K562 (cell line): ENCODE data around the gene ZNF740. TPM values are rescaled to one million over a fixed set of nuclear protein-coding genes. Genes with fewer than 3 reads are reported as not detected.

Experiments used
- AFF4 ChIP-seq: sonication (generic); formaldehyde crosslinking; IDR thresholded peaks from 2 replicates; pipeline ENCODE4 v1.8.0; 2023; ENCODE audit warnings: mild to moderate bottlenecking, missing genetic modification reagents
- BRD9 ChIP-seq: fragments of 450-650 bp; IDR thresholded peaks from 2 replicates; pipeline ENCODE4 v1.6.1; 2018; ENCODE audit warnings: low read depth; ENCODE audit not compliant: partially characterized antibody
- CC2D1A ChIP-seq: fragments of 450-650 bp; IDR thresholded peaks from 2 replicates; pipeline ENCODE4 v1.6.1; 2017; ENCODE audit warnings: mild to moderate bottlenecking
- CGGBP1 ChIP-seq: fragments of 250-450 bp; sonication (Bioruptor Pico); IDR thresholded peaks from 2 replicates; pipeline ENCODE4 v1.9.0; 2021; ENCODE audit warnings: mild to moderate bottlenecking
- GABPB2 ChIP-seq: fragments of 250-450 bp; sonication (Bioruptor Pico); conservative IDR thresholded peaks from 2 replicates; pipeline ENCODE4 v1.5.1; 2021; ENCODE audit warnings: mild to moderate bottlenecking
- HCFC1 ChIP-seq: IDR thresholded peaks from 2 replicates; pipeline ENCODE4 v1.6.1; 2012; ENCODE audit warnings: low read depth, low read length, improper control_type of control experiment
- HDAC3 ChIP-seq: fragments of 450-650 bp; IDR thresholded peaks from 2 replicates; pipeline ENCODE4 v1.6.1; 2018; ENCODE audit warnings: borderline replicate concordance, mild to moderate bottlenecking, moderate library complexity; ENCODE audit not compliant: partially characterized antibody
- HMG20A ChIP-seq: fragments of 450-650 bp; formaldehyde crosslinking; conservative IDR thresholded peaks from 2 replicates; pipeline ENCODE4 v1.4.0; 2020; ENCODE audit warnings: mild to moderate bottlenecking, mixed read lengths
- HNRNPLL ChIP-seq: fragments of 200-400 bp; formaldehyde crosslinking; IDR thresholded peaks from 2 replicates; pipeline ENCODE4 v1.6.1; 2017; ENCODE audit warnings: low read length, low read depth, mild to moderate bottlenecking; ENCODE audit not compliant: poor library complexity, severe bottlenecking
- MAFF ChIP-seq: IDR thresholded peaks from 2 replicates; pipeline ENCODE4 v1.6.1; 2012; ENCODE audit warnings: low read length, improper control_type of control experiment
- MBD1 ChIP-seq: fragments of 250-450 bp; sonication (Bioruptor Pico); IDR thresholded peaks from 2 replicates; pipeline ENCODE4 v1.8.0; 2022; ENCODE audit warnings: inconsistent platforms
- MCM5 ChIP-seq: fragments of 450-650 bp; IDR thresholded peaks from 2 replicates; pipeline ENCODE4 v1.6.1; 2016; ENCODE audit warnings: low read depth
- MLLT1 ChIP-seq, 2 experiments: fragments of 450-650 bp; IDR thresholded peaks; 2 replicates each; pipeline ENCODE4 v1.6.1; 2016
- MTF1 ChIP-seq: fragments of 250-450 bp; sonication (Bioruptor Pico); IDR thresholded peaks from 2 replicates; pipeline ENCODE4 v1.9.0; 2021; ENCODE audit warnings: moderate library complexity, mild to moderate bottlenecking, inconsistent platforms, borderline replicate concordance
- RBM34 ChIP-seq: fragments of 200-400 bp; formaldehyde crosslinking; IDR thresholded peaks from 2 replicates; pipeline ENCODE4 v1.6.1; 2018; ENCODE audit warnings: low read length, borderline replicate concordance; ENCODE audit not compliant: insufficient read depth
- SLC30A9 ChIP-seq: fragments of 250-450 bp; sonication (Bioruptor Pico); IDR thresholded peaks from 2 replicates; pipeline ENCODE4 v1.8.0; 2022; ENCODE audit warnings: mild to moderate bottlenecking, moderate library complexity
- USF1 ChIP-seq: sonication (generic); formaldehyde crosslinking; IDR thresholded peaks from 2 replicates; pipeline ENCODE4 v1.9.0; 2022; ENCODE audit warnings: mild to moderate bottlenecking, missing genetic modification reagents
- ZBTB26 ChIP-seq: fragments of 450-650 bp; formaldehyde crosslinking; IDR thresholded peaks from 2 replicates; pipeline ENCODE4 v1.4.0; 2022; ENCODE audit warnings: missing genetic modification characterization
- ZNF124 ChIP-seq: sonication (generic); formaldehyde crosslinking; IDR thresholded peaks from 2 replicates; pipeline ENCODE4 v1.8.1; 2022; ENCODE audit warnings: missing genetic modification reagents
- ZNF134 ChIP-seq: fragments of 250-450 bp; sonication (Bioruptor Pico); conservative IDR thresholded peaks from 2 replicates; pipeline ENCODE4 v1.4.0; 2020
- ZNF408 ChIP-seq: fragments of 250-450 bp; sonication (Bioruptor Pico); IDR thresholded peaks from 2 replicates; pipeline ENCODE4 v1.4.0; 2020; ENCODE audit warnings: low read depth, mild to moderate bottlenecking, moderate library complexity
- polyA plus RNA-seq, 8 experiments: library from polyadenylated mRNA; depleted of rRNA in 4 of 8; stranded (reverse) in 5 of 8; unstranded in 3 of 8; fragments of >200 nt; fragmentation: Nextera tagmentation in 2 of 8; fragmentation: Illumina TruSeq in 1 of 8; extraction: Ambion mirVana in 2 of 8; extraction: Trizol in 1 of 8; gene quantifications; 2 replicates each; pipeline versions ENCODE4 v1.2.1 to v1.2.3, GENCODE V29; 2011 to 2014; ENCODE audit warnings: inconsistent platforms in 1 of 8, missing spikeins in 1 of 8
- total RNA-seq, 7 experiments: library from RNA; depleted of rRNA in 6 of 7; stranded (reverse); fragments of >200 nt in 6 of 7; fragmentation: Illumina TruSeq in 2 of 7; extraction: Trizol in 2 of 7; gene quantifications; 2 replicates each; pipeline versions ENCODE4 v1.2.1 to v1.2.3, GENCODE V29; 2011 to 2021; ENCODE audit warnings: low replicate concordance in 1 of 7

Gene ZNF740
- total and polyA plus RNA-seq, 9 of the 15 experiments (the other 6 are each of a cell fraction or from before 2014, with no cell fraction given) = 0.57 to 46.4 (median 18.6) TPM

GRCh38 chr12:53213348-53213747 is 32.8 kb downstream of the ZNF740 start (continued):
- TF ChIP-seq RBM34 (no peak), ZNF408 (CRISPR knock-in tag) (no peak), MLLT1 (IDR thresholded peaks at IDR 0.05) (0 out of 4 replicates have a peak, but pooled peaks of 1 of the 2 experiments have one; percentile 22), ZBTB26 (no peak), HMG20A (CRISPR knock-in tag) (no peak), MAFF (no peak), HDAC3 (no peak), GABPB2 (CRISPR knock-in tag) (no peak), MCM5 (no peak), SLC30A9 (CRISPR knock-in tag) (no peak), CGGBP1 (no peak), HCFC1 (0 out of 2 replicates have a peak, but pooled peaks have one; percentile 12), MTF1 (CRISPR knock-in tag) (no peak), AFF4 (CRISPR knock-in tag) (no peak), HNRNPLL (peak; percentile 37), MBD1 (no peak), ZNF124 (CRISPR knock-in tag) (no peak), USF1 (CRISPR knock-in tag) (no peak), ZNF134 (no peak), BRD9 (peak; percentile 39), CC2D1A (peak; percentile 95)
